WTC11 (cell line): ENCODE data around the gene KRAS. TPM values are rescaled to one million over a fixed set of nuclear protein-coding genes. Genes with fewer than 3 reads are reported as not detected.

Experiments
- ATAC-seq: fragments of 200-7000 bp; cut with Tn5 transposase; 2 replicates; pipeline ENCODE4 v1.10.0; 2021; ENCODE audit warnings: mild to moderate bottlenecking, moderate library complexity
- CTCF ChIA-PET: fragments of 300-600 bp; sonication (Branson Sonifier 250); formaldehyde crosslinking; loops from one replicate; lab custom pipeline; 2021; ENCODE audit warnings: antibody characterized with exemption; lab: Charles Lee
- POLR2A ChIA-PET: fragments of 350-600 bp; sonication (Branson Sonifier 250); formaldehyde crosslinking; loops from one replicate; lab custom pipeline; 2021; ENCODE audit warnings: antibody characterized with exemption; lab: Charles Lee
- DNase-seq: peaks from one replicate; pipeline ENCODE4 v3.0.0; 2021; ENCODE audit warnings: low spot score
- H3K27ac Mint-ChIP-seq: 2 replicates; pipeline ENCODE4 v1.8.0; 2021; ENCODE audit warnings: mixed read lengths
- H3K27me3 Mint-ChIP-seq: 2 replicates; pipeline ENCODE4 v1.8.0; 2021; ENCODE audit warnings: low read depth, mild to moderate bottlenecking, moderate library complexity, mixed read lengths
- H3K36me3 Mint-ChIP-seq: 2 replicates; pipeline ENCODE4 v1.8.0; 2021; ENCODE audit warnings: mixed read lengths
- H3K4me1 Mint-ChIP-seq: 2 replicates; pipeline ENCODE4 v1.8.0; 2022; ENCODE audit warnings: mixed read lengths
- H3K4me3 Mint-ChIP-seq: 2 replicates; pipeline ENCODE4 v1.8.0; 2021; ENCODE audit warnings: mild to moderate bottlenecking, moderate library complexity, mixed read lengths
- H3K9me3 Mint-ChIP-seq: 2 replicates; pipeline ENCODE4 v1.8.0; 2021; ENCODE audit warnings: mixed read lengths
- ATF2 ChIP-seq: sonication (generic); formaldehyde crosslinking; IDR thresholded peaks from 2 replicates; pipeline ENCODE4 v1.8.1; 2022; ENCODE audit warnings: low read depth, missing genetic modification reagents, borderline replicate concordance
- CDX4 ChIP-seq: fragments of 250-450 bp; sonication (Bioruptor Pico); IDR thresholded peaks from 2 replicates; pipeline ENCODE4 v1.9.0; 2021; ENCODE audit warnings: moderate library complexity, mild to moderate bottlenecking, inconsistent platforms, borderline replicate concordance
- E2F1 ChIP-seq: sonication (generic); formaldehyde crosslinking; IDR thresholded peaks from 2 replicates; pipeline ENCODE4 v1.8.0; 2022; ENCODE audit warnings: mild to moderate bottlenecking, missing genetic modification reagents
- E2F4 ChIP-seq: sonication (generic); formaldehyde crosslinking; IDR thresholded peaks from 2 replicates; pipeline ENCODE4 v1.8.1; 2022; ENCODE audit warnings: low read depth, mild to moderate bottlenecking, moderate library complexity, missing genetic modification reagents, borderline replicate concordance
- E2F5 ChIP-seq: sonication (generic); formaldehyde crosslinking; IDR thresholded peaks from 2 replicates; pipeline ENCODE4 v1.8.1; 2022; ENCODE audit warnings: mild to moderate bottlenecking, moderate library complexity, missing genetic modification reagents
- FOXK1 ChIP-seq: sonication (generic); formaldehyde crosslinking; IDR thresholded peaks from 2 replicates; pipeline ENCODE4 v1.8.0; 2022; ENCODE audit warnings: mild to moderate bottlenecking, moderate library complexity, missing genetic modification reagents
- GABPB1 ChIP-seq: sonication (generic); formaldehyde crosslinking; IDR thresholded peaks from 2 replicates; pipeline ENCODE4 v1.8.1; 2023; ENCODE audit warnings: mild to moderate bottlenecking, missing genetic modification reagents
- HMGXB4 ChIP-seq: sonication (generic); formaldehyde crosslinking; IDR thresholded peaks from 2 replicates; pipeline ENCODE4 v1.8.1; 2023; ENCODE audit warnings: mild to moderate bottlenecking, moderate library complexity, missing genetic modification reagents
- NFYB ChIP-seq: sonication (generic); formaldehyde crosslinking; conservative IDR thresholded peaks from 2 replicates; pipeline ENCODE4 v1.8.0; 2022; ENCODE audit warnings: low read depth, missing genetic modification reagents
- NR2C2 ChIP-seq: sonication (generic); formaldehyde crosslinking; IDR thresholded peaks from 2 replicates; pipeline ENCODE4 v1.8.0; 2022; ENCODE audit warnings: mild to moderate bottlenecking, missing genetic modification reagents
- OVOL2 ChIP-seq: fragments of 250-450 bp; sonication (Bioruptor Pico); IDR thresholded peaks from 2 replicates; pipeline ENCODE4 v1.9.0; 2021; ENCODE audit warnings: mild to moderate bottlenecking, borderline replicate concordance
- SMAD3 ChIP-seq: sonication (generic); formaldehyde crosslinking; IDR thresholded peaks from 2 replicates; pipeline ENCODE4 v1.8.0; 2022; ENCODE audit warnings: missing genetic modification reagents, mild to moderate bottlenecking, borderline replicate concordance
- TCF7 ChIP-seq: sonication (generic); formaldehyde crosslinking; IDR thresholded peaks from 2 replicates; pipeline ENCODE4 v1.8.0; 2022; ENCODE audit warnings: mild to moderate bottlenecking, low read depth, missing genetic modification reagents, moderate library complexity
- TEAD1 ChIP-seq: sonication (generic); formaldehyde crosslinking; IDR thresholded peaks from 2 replicates; pipeline ENCODE4 v1.8.0; 2022; ENCODE audit warnings: mild to moderate bottlenecking, missing genetic modification reagents
- TEAD4 ChIP-seq: sonication (generic); formaldehyde crosslinking; IDR thresholded peaks from 2 replicates; pipeline ENCODE4 v1.8.0; 2022; ENCODE audit warnings: mild to moderate bottlenecking, missing genetic modification reagents
- USF1 ChIP-seq: sonication (generic); formaldehyde crosslinking; IDR thresholded peaks from 2 replicates; pipeline ENCODE4 v1.8.0; 2022; ENCODE audit warnings: mild to moderate bottlenecking, missing genetic modification reagents
- ZNF423 ChIP-seq: fragments of 250-450 bp; sonication (Bioruptor Pico); IDR thresholded peaks from 2 replicates; pipeline ENCODE4 v2.1.2; 2022; ENCODE audit warnings: mild to moderate bottlenecking, moderate library complexity
- ZNF512 ChIP-seq: sonication (generic); formaldehyde crosslinking; IDR thresholded peaks from 2 replicates; pipeline ENCODE4 v1.8.1; 2022; ENCODE audit warnings: missing genetic modification reagents, borderline replicate concordance
- total RNA-seq: library from RNA; stranded (reverse); gene quantifications from 3 replicates; pipeline ENCODE4 v1.2.3, GENCODE V29; 2021

The KRAS gene
- total RNA-seq, 1 experiment from 2014 or later, result 66.2 TPM

- no peak for TF ChIP-seq ZNF512 (CRISPR knock-in tag)
- TF ChIP-seq HMGXB4, result peak; percentile 74; the same call in 1 of the 2 replicates
- TF ChIP-seq TCF7 (CRISPR knock-in tag), result no peak
- peak; percentile 74 for TF ChIP-seq ZNF423
- TF ChIP-seq OVOL2 (CRISPR knock-in tag), result no peak
- peak; percentile 64; the same call in 1 of the 2 replicates for TF ChIP-seq TEAD1 (CRISPR knock-in tag)
- TF ChIP-seq USF1 (CRISPR knock-in tag), result no peak
- TF ChIP-seq E2F1 (CRISPR knock-in tag), result no peak
- TF ChIP-seq CDX4, result no peak
- TF ChIP-seq TEAD4 (CRISPR knock-in tag), result no peak
- TF ChIP-seq E2F5, result peak; percentile 84
- TF ChIP-seq ATF2 (CRISPR knock-in tag), result no peak
- no peak for TF ChIP-seq SMAD3 (CRISPR knock-in tag)
- no peak for TF ChIP-seq NFYB (CRISPR knock-in tag)
- no peak for TF ChIP-seq NR2C2 (CRISPR knock-in tag)
- peak; percentile 67 for TF ChIP-seq FOXK1 (CRISPR knock-in tag)
- TF ChIP-seq, all 79 proteins: peak for 12
These were observed at the start of gene KRAS (continued) for GRCh38 chr12:25250744-25251730.

GRCh38 chr12:25296381-25296780, 45.7 kb upstream of the KRAS start:
- ATAC-seq (no peak), DNase-seq (no peak)
- Mint-ChIP-seq H3K4me1 (no peaks in the 10 kb centered on the region), H3K27me3 (no peaks in the 10 kb centered on the region), H3K27ac (no peak overlapping the region), H3K36me3 (no peaks in the 10 kb centered on the region), H3K4me3 (no peak overlapping the region), H3K9me3 (0 out of 2 replicates have a peak, but pooled peaks cover 3% of the 10 kb centered on the region)
- no peak for TF ChIP-seq GABPB1 (CRISPR knock-in tag)
- no peak for TF ChIP-seq E2F4
- CTCF ChIA-PET, result no interaction called here
- POLR2A ChIA-PET, result no interaction called here
